HuH-7.5 (cell line): Measurements from ENCODE around the gene HOXD11.

Experiments
- DNase-seq: peaks from one replicate; pipeline ENCODE4 v3.0.0; 2011; ENCODE audit warnings: low spot score

HOXD11 gene

GRCh38 chr2:176149481-176149938 lies 42.4 kb downstream of the HOXD11 start:
- no peak for DNase-seq

GRCh38 chr2:176149939-176150583 lies 43.0 kb downstream of the HOXD11 start:
- DNase-seq, result no peak

- no peak for DNase-seq
Measured at GRCh38 chr2:176150584-176151441, 43.7 kb downstream of the HOXD11 start.

- no peak for DNase-seq
Measured at GRCh38 chr2:176151442-176152287, 44.6 kb downstream of the HOXD11 start, which contains the start of gene HOXD4. HOXD4 (plus strand) TSS chr2:176151550; CDS start chr2:176151634, 84 bp downstream.

- DNase-seq, result no peak
Measured at GRCh38 chr2:176152350-176153181, 45.5 kb downstream of the HOXD11 start.

- DNase-seq, result no peak
Measured at GRCh38 chr2:176154576-176155252, 47.6 kb downstream of the HOXD11 start.

- no peak for DNase-seq
Measured at GRCh38 chr2:176155356-176156044, 48.4 kb downstream of the HOXD11 start.

GRCh38 chr2:176156301-176156806 lies 49.3 kb downstream of the HOXD11 start:
- no peak for DNase-seq

- no peak for DNase-seq
Measured at GRCh38 chr2:176156807-176157498, 49.9 kb downstream of the HOXD11 start, which contains the start of gene HOXD3. HOXD3 (plus strand) TSS chr2:176157307; CDS start chr2:176169115, 11,808 bp downstream.

GRCh38 chr2:176157499-176158185 lies 50.6 kb downstream of the HOXD11 start:
- DNase-seq, result no peak

- no peak for DNase-seq
Measured at GRCh38 chr2:176158186-176158591, 51.1 kb downstream of the HOXD11 start.

- DNase-seq, result no peak
Measured at GRCh38 chr2:176158855-176159662, 52.0 kb downstream of the HOXD11 start.
